B cell (primary cell): ENCODE results near the gene MLXIPL. TPM values are rescaled to one million over a fixed set of nuclear protein-coding genes. Genes with fewer than 3 reads are reported as not detected.
"Not testable (repeated sequence)": the region's sequence is repeated elsewhere in the genome, so short reads cannot be mapped to it uniquely, and the experiment has no call there.

Experiments used
- ATAC-seq: fragments of 200-7000 bp; cut with Tn5 transposase; one replicate; pipeline ENCODE4 v1.10.0; 2021; ENCODE audit warnings: low read depth, mild to moderate bottlenecking, moderate number of reproducible peaks, moderate library complexity
- CTCF ChIA-PET: fragments of 350-600 bp; sonication (Branson Sonifier 250); formaldehyde crosslinking; loops from one replicate; lab custom pipeline; 2021; ENCODE audit warnings: antibody characterized with exemption, inconsistent platforms; lab: Charles Lee
- POLR2A ChIA-PET: fragments of 350-600 bp; sonication (Branson Sonifier 250); formaldehyde crosslinking; loops from one replicate; lab custom pipeline; 2021; ENCODE audit warnings: antibody characterized with exemption; lab: Charles Lee
- DNase-seq: peaks from one replicate; pipeline ENCODE4 v3.0.0; 2013
- H2AFZ ChIP-seq: 2 replicates; pipeline ENCODE4 v1.6.1; 2012; ENCODE audit warnings: mild to moderate bottlenecking, low read depth, low read length; ENCODE audit not compliant: insufficient read depth, poor library complexity, severe bottlenecking
- H3K27ac ChIP-seq, 2 donors: 1 replicate in 1 of 2; 2 replicates in 1 of 2; pipeline ENCODE4 v1.5.1; 2012 to 2013; ENCODE audit warnings: low read length in 2 of 2, mild to moderate bottlenecking in 2 of 2, moderate library complexity in 1 of 2
- H3K27me3 ChIP-seq, 4 experiments: fragments of 200-600 bp in 1 of 4; sonication (generic) in 1 of 4; replicated peaks in 1 of 4; 1 replicate in 2 of 4; 2 replicates in 2 of 4; pipeline versions ENCODE4 v1.6.1 to v1.7.0; 2013 to 2016; ENCODE audit warnings: low read length in 3 of 4, mild to moderate bottlenecking in 2 of 4, mixed read lengths in 1 of 4, moderate library complexity in 1 of 4; ENCODE audit not compliant: insufficient read depth in 4 of 4, control insufficient read depth in 3 of 4; ENCODE audit errors: control extremely low read depth in 1 of 4
- H3K36me3 ChIP-seq, 2 experiments: replicated peaks in 1 of 2; 1 replicate in 1 of 2; 2 replicates in 1 of 2; pipeline versions ENCODE4 v1.6.1 to v1.7.1; 2013; ENCODE audit warnings: low read length in 1 of 2; ENCODE audit not compliant: insufficient read depth in 2 of 2, control insufficient read depth in 1 of 2; ENCODE audit errors: control extremely low read depth in 1 of 2, extremely low read depth in 1 of 2
- H3K4me1 ChIP-seq, 2 donors: fragments of 200-600 bp in 1 of 2; sonication (generic) in 1 of 2; 1 replicate in 1 of 2; 2 replicates in 1 of 2; pipeline versions ENCODE4 v1.5.1 to v1.6.1; 2013 to 2017; ENCODE audit warnings: low read length in 2 of 2; ENCODE audit not compliant: control insufficient read depth in 2 of 2, insufficient read depth in 2 of 2
- H3K4me2 ChIP-seq: replicated peaks from 2 replicates; pipeline ENCODE3; 2012; ENCODE audit warnings: mild to moderate bottlenecking, low read depth, low read length; ENCODE audit not compliant: poor library complexity, severe bottlenecking
- H3K4me3 ChIP-seq, 5 experiments: fragments of 200-600 bp in 1 of 5; sonication (generic) in 1 of 5; 1 replicate in 3 of 5; 2 replicates in 2 of 5; pipeline versions ENCODE4 v1.5.1 to v1.7.0; 2011 to 2016; ENCODE audit warnings: low read length in 4 of 5, mild to moderate bottlenecking in 4 of 5, low read depth in 2 of 5, control low read depth in 1 of 5, moderate library complexity in 1 of 5; ENCODE audit not compliant: insufficient read depth in 1 of 5; ENCODE audit errors: control extremely low read depth in 1 of 5, extremely low read depth in 1 of 5
- H3K79me2 ChIP-seq: fragments of 200-600 bp; sonication (generic); one replicate; pipeline ENCODE4 v1.6.0; 2016; ENCODE audit warnings: low read length; ENCODE audit not compliant: control insufficient read depth, insufficient read depth
- H3K9ac ChIP-seq: fragments of 200-600 bp; sonication (generic); 2 replicates; pipeline ENCODE4 v1.6.1; 2017; ENCODE audit warnings: mild to moderate bottlenecking, low read length, moderate library complexity
- H3K9me3 ChIP-seq, 3 donors: one replicate each; pipeline versions ENCODE4 v1.6.1 to v1.7.1; 2013; ENCODE audit warnings: low read length in 2 of 3; ENCODE audit not compliant: control insufficient read depth in 2 of 3, insufficient read depth in 1 of 3; ENCODE audit errors: control extremely low read depth in 1 of 3
- H4K20me1 ChIP-seq: 2 replicates; pipeline ENCODE4 v1.6.0; 2012; ENCODE audit warnings: mild to moderate bottlenecking, low read length; ENCODE audit not compliant: insufficient read depth, control insufficient read depth, poor library complexity, severe bottlenecking
- H3K27ac Mint-ChIP-seq: one replicate; pipeline ENCODE4 v1.8.0; 2021; ENCODE audit warnings: mixed read lengths
- H3K27me3 Mint-ChIP-seq: one replicate; pipeline ENCODE4 v1.8.0; 2021; ENCODE audit warnings: mixed read lengths
- H3K4me1 Mint-ChIP-seq: one replicate; pipeline ENCODE4 v1.8.0; 2021; ENCODE audit warnings: mixed read lengths
- H3K4me3 Mint-ChIP-seq: one replicate; pipeline ENCODE4 v1.8.0; 2021; ENCODE audit warnings: mixed read lengths
- H3K9me3 Mint-ChIP-seq: one replicate; pipeline ENCODE4 v1.8.0; 2022; ENCODE audit warnings: mixed read lengths; ENCODE audit not compliant: insufficient read depth
- EZH2 ChIP-seq: IDR thresholded peaks from 2 replicates; pipeline ENCODE4 v1.6.1; 2012; ENCODE audit warnings: borderline replicate concordance, low read depth, mild to moderate bottlenecking, moderate library complexity, low read length; ENCODE audit not compliant: insufficient read depth, poor library complexity, severe bottlenecking
- WGBS: methylation state at CpG from one replicate; pipeline ENCODE4 v1.1.5; 2013; ENCODE audit warnings: missing lambda C conversion rate; ENCODE audit not compliant: insufficient coverage; 5-methylcytosine and 5-hydroxymethylcytosine counted together
- intact Hi-C: fragments of 100-400 bp; cut with micrococcal nuclease; formaldehyde crosslinking; loops from one replicate; pipeline ENCODE4 v1.10.0; 2022
- polyA plus RNA-seq: library from polyadenylated mRNA; depleted of rRNA; stranded (reverse); fragments of >200 nt; gene quantifications from 2 replicates; pipeline ENCODE4 v1.2.3, GENCODE V29; 2012
- total RNA-seq, 2 donors: library from RNA; stranded (reverse); fragments of 120-200 nt in 1 of 2; gene quantifications; 1 replicate in 1 of 2; 2 replicates in 1 of 2; pipeline versions ENCODE4 v1.2.3 to v1.2.4, GENCODE V29; 2013 to 2022
- TF ChIP-seq, protein P1 (sequence below): fragments of 200-600 bp; IDR thresholded peaks from one replicate; pipeline ENCODE4 v1.8.0; 2022; ENCODE audit warnings: antibody characterized with exemption, mild to moderate bottlenecking

The MLXIPL gene
- total and polyA plus RNA-seq, 2 donors (not counting 1 experiment from before 2014, with no cell fraction given): not detected

DNA sequence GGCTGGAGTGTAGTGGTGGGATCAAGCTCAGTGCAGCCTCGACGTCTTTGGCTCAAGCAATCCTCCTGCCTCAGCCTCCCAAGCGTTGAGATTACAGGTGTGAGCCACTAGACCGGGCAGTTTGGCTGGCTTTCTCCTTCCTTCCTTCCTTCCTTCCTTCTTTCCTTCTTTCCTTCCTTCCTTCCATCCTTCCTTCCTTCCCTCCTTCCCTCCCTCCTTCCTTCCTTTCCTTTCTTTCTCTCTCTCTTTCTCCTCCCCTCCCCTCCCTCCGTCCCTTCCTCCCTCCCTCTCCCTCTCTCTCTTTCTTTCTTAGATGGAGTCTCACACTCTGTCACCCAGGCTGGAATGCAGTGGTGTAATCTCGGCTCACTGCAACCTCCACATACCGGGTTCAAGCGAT lies 35.7 kb upstream of the MLXIPL start:
- no peak overlapping the region for H3K4me3 Mint-ChIP-seq
- no peaks in the 10 kb centered on the region for H3K36me3 ChIP-seq
- no peak overlapping the region for H3K4me3 ChIP-seq
- H3K9me3 ChIP-seq: peaks cover 0 to 9% (median 0%) of the 10 kb centered on the region in 3 donors
- no peak for DNase-seq
- no peak for ATAC-seq
- no peak for TF ChIP-seq EZH2
- TF ChIP-seq, protein P1, sequence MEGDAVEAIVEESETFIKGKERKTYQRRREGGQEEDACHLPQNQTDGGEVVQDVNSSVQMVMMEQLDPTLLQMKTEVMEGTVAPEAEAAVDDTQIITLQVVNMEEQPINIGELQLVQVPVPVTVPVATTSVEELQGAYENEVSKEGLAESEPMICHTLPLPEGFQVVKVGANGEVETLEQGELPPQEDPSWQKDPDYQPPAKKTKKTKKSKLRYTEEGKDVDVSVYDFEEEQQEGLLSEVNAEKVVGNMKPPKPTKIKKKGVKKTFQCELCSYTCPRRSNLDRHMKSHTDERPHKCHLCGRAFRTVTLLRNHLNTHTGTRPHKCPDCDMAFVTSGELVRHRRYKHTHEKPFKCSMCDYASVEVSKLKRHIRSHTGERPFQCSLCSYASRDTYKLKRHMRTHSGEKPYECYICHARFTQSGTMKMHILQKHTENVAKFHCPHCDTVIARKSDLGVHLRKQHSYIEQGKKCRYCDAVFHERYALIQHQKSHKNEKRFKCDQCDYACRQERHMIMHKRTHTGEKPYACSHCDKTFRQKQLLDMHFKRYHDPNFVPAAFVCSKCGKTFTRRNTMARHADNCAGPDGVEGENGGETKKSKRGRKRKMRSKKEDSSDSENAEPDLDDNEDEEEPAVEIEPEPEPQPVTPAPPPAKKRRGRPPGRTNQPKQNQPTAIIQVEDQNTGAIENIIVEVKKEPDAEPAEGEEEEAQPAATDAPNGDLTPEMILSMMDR: no peak
- WGBS: 74% methylated on average over 5 of the region's 8 CpGs
- intact Hi-C loops: no loop called here
- peaks cover 5% of the 10 kb centered on the region for H3K9me3 Mint-ChIP-seq
- no peak overlapping the region for H3K27ac ChIP-seq
- ChIA-PET POLR2A (no interaction called here), CTCF (no interaction called here)
- no peaks in the 10 kb centered on the region for H4K20me1 ChIP-seq
- no peak overlapping the region for H3K4me2 ChIP-seq
- H3K4me1 Mint-ChIP-seq: no peaks in the 10 kb centered on the region
- H3K27ac Mint-ChIP-seq: no peak overlapping the region
- no peaks in the 10 kb centered on the region for H3K79me2 ChIP-seq
- peaks cover 31% of the 10 kb centered on the region for H3K27me3 Mint-ChIP-seq
- no peak overlapping the region for H2AFZ ChIP-seq
- no peaks in the 10 kb centered on the region for H3K4me1 ChIP-seq
- H3K27me3 ChIP-seq: peaks cover 0 to 16% (median 12%) of the 10 kb centered on the region in 4 experiments
- H3K9ac ChIP-seq: no peak overlapping the region

DNA sequence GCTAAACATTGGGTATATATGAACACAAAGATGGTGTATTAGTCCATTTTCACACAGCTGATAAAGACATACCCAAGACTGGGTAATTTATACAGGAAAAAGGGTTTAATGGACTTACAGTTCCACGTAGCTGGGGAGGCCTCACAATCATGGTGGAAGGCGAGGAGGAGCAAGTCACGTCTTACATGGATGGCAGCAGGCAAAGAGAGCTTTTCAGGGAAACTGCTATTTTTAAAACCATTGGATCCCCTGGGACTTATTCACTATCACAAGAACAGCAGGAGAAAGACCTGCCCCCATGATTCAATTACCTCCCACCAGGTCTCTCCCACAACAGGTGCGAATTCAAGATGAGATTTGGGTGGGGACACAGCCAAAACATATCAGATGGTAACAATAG lies 31.0 kb upstream of the MLXIPL start:
- H3K79me2 ChIP-seq, H3K4me2 ChIP-seq, H3K36me3 ChIP-seq, POLR2A ChIA-PET, H3K4me1 ChIP-seq, H2AFZ ChIP-seq, DNase-seq, intact Hi-C loops, H3K9me3 ChIP-seq, H3K9ac ChIP-seq, CTCF ChIA-PET, ATAC-seq, H4K20me1 ChIP-seq, H3K4me1 Mint-ChIP-seq, H3K27ac Mint-ChIP-seq, H3K4me3 ChIP-seq, H3K27ac ChIP-seq, H3K9me3 Mint-ChIP-seq, H3K4me3 Mint-ChIP-seq: not testable (repeated sequence)
- WGBS: no CpG with 5 or more reads among the region's 4 CpGs
- peaks cover 0 to 27% (median 10%) of the 10 kb centered on the region in 4 experiments for H3K27me3 ChIP-seq
- peaks cover 30% of the 10 kb centered on the region for H3K27me3 Mint-ChIP-seq
